Spinal cord (tissue), 10 donors: ENCODE results near the gene GPRC5A. TPM values are rescaled to one million over a fixed set of nuclear protein-coding genes. Genes with fewer than 3 reads are reported as not detected.
"Not testable (repeated sequence)": the region's sequence is repeated elsewhere in the genome, so short reads cannot be mapped to it uniquely, and the experiment has no call there.

Experiments
- DNase-seq, 6 donors: peaks; one replicate each; pipeline versions ENCODE4 v3.0.0 to v3.0.0-alpha.2; 2013 to 2015; ENCODE audit warnings: low spot score in 6 of 6, low read depth in 4 of 6
- H3K27ac ChIP-seq: one replicate; pipeline ENCODE4 v1.5.1; 2013; ENCODE audit warnings: low read depth, low read length, control low read depth
- H3K27me3 ChIP-seq: one replicate; pipeline ENCODE4 v1.6.1; 2013; ENCODE audit warnings: low read length; ENCODE audit not compliant: control insufficient read depth, insufficient read depth
- H3K36me3 ChIP-seq: one replicate; pipeline ENCODE4 v1.6.1; 2013; ENCODE audit warnings: low read length; ENCODE audit not compliant: control insufficient read depth, insufficient read depth
- H3K4me1 ChIP-seq: one replicate; pipeline ENCODE4 v1.6.1; 2013; ENCODE audit warnings: low read length; ENCODE audit not compliant: control insufficient read depth, insufficient read depth
- H3K4me3 ChIP-seq: one replicate; pipeline ENCODE4 v1.5.1; 2013; ENCODE audit warnings: low read depth, low read length, control low read depth
- H3K9me3 ChIP-seq: one replicate; pipeline ENCODE4 v1.6.1; 2013; ENCODE audit warnings: low read length; ENCODE audit not compliant: control insufficient read depth, insufficient read depth
- WGBS: methylation state at CpG from one replicate; pipeline ENCODE4 v1.1.5; 2013; ENCODE audit warnings: missing lambda C conversion rate; ENCODE audit not compliant: insufficient coverage; 5-methylcytosine and 5-hydroxymethylcytosine counted together
- long read RNA-seq, 4 donors: transcript quantifications; one replicate each; lab custom pipeline, GENCODE V29; 2026
- polyA plus RNA-seq, 2 donors: library from polyadenylated mRNA; unstranded; fragments of 120-200 nt; gene quantifications; one replicate each; pipeline ENCODE4 v1.2.1, GENCODE V29; 2013; ENCODE audit not compliant: insufficient read length in 2 of 2
- total RNA-seq, 2 donors: library from RNA; depleted of rRNA in 1 of 2; stranded (reverse); fragments of 120-200 nt in 1 of 2; fragments of >200 nt in 1 of 2; gene quantifications; one replicate each; pipeline versions ENCODE4 v1.2.3 to v1.2.4, GENCODE V29; 2013 to 2014
- donor health status: healthy.

GPRC5A gene, protein sequence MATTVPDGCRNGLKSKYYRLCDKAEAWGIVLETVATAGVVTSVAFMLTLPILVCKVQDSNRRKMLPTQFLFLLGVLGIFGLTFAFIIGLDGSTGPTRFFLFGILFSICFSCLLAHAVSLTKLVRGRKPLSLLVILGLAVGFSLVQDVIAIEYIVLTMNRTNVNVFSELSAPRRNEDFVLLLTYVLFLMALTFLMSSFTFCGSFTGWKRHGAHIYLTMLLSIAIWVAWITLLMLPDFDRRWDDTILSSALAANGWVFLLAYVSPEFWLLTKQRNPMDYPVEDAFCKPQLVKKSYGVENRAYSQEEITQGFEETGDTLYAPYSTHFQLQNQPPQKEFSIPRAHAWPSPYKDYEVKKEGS
- 1 to 10 TPM; 4.1 to 4.3 TPM for total RNA-seq
- polyA plus RNA-seq, result 1 to 10 TPM in 1 of 2 donors, under 1 TPM in 1; 0.89 to 5.2 TPM
- long read RNA-seq, donor 1, full-length matches to known transcripts, result 1 of 1 reads
- long read RNA-seq, donor 1, partial matches to known transcripts, result 0 of 1 reads
- long read RNA-seq, donor 1, other reads (novel, unspliced or antisense), result 0 of 1 reads
- long read RNA-seq, donor 2, partial matches to known transcripts, result 0 of 1 reads
- long read RNA-seq, donor 2, other reads (novel, unspliced or antisense), result 0 of 1 reads
- long read RNA-seq, donor 3, result 0 reads
- long read RNA-seq, donor 4, partial matches to known transcripts, result 0 of 1 reads
- long read RNA-seq, donor 4, other reads (novel, unspliced or antisense), result 0 of 1 reads

GRCh38 chr12:12891080-12891880 is at the start of gene GPRC5A:
GPRC5A (plus strand) TSS chr12:12891562; CDS start chr12:12908250, 16,688 bp downstream.
- DNase-seq, result peak in 3 of 6 donors; percentile 36 to 85 (median 44)
- Histone ChIP-seq H3K27me3 (peaks cover 25% of the 10 kb centered on the region), H3K4me1 (peaks cover 20% of the 10 kb centered on the region), H3K36me3 (no peaks in the 10 kb centered on the region), H3K27ac (peak within 1 kb of the TSS; percentile 81), H3K9me3 (no peaks in the 10 kb centered on the region), H3K4me3 (peak within 1 kb of the TSS; percentile 59)
- WGBS, result under 1% methylated on average over 43 of the region's 50 CpGs

- DNase-seq, result no peak
- Histone ChIP-seq H3K4me1 (no peaks in the 10 kb centered on the region), H3K9me3 (no peaks in the 10 kb centered on the region), H3K27me3 (no peaks in the 10 kb centered on the region), H3K4me3 (no peak overlapping the region), H3K36me3 (no peaks in the 10 kb centered on the region), H3K27ac (no peak overlapping the region)
- 90% methylated on average over 3 of the region's 4 CpGs for WGBS
These were observed 45.5 kb upstream of the GPRC5A start for GRCh38 chr12:12845794-12846243.

DNA sequence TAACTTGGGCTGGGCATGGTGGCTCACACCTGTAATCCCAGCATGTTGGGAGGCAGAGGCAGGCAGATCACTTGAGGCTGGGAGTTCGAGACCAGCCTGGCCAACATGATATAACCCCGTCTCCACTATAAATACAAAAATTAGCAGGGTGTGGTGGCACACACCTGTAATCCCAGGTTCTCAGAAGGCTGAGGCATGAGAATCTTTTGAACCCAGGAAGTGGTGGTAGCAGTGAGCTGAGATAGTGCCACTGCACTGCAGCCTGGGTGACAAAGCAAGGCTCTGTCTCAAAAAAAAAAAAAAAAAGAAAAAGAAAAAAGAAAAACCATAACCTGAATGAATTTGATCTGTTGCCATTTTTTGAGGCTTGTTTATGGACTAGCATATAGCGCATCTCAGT is 44.6 kb upstream of the GPRC5A start:
- H3K27ac ChIP-seq, DNase-seq, H3K36me3 ChIP-seq, H3K4me3 ChIP-seq, H3K27me3 ChIP-seq, H3K4me1 ChIP-seq, H3K9me3 ChIP-seq: not testable (repeated sequence)
- WGBS, result no CpG with 5 or more reads among the region's 3 CpGs

DNA sequence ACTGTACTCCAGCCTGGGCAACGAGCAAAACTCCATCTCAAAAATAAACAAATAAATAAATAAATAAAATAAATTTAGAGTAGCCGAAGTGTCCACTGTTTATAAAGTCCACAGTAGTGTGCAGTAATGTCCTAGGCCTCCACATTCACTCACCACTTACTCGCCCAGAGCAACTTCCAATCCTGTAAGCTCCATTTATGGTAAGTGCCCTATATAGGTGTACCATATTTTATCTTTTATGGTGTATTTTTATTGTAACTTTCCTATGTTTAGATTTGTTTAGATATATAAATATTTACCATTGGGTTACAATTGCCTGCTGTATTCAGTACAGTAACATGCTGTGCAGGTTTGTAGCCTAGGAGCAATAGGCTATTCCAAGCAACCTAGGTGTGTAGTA is 37.9 kb upstream of the GPRC5A start:
- H3K4me1 ChIP-seq, result no peaks in the 10 kb centered on the region
- H3K27ac ChIP-seq, result no peak overlapping the region
- no peaks in the 10 kb centered on the region for H3K9me3 ChIP-seq
- no peaks in the 10 kb centered on the region for H3K36me3 ChIP-seq
- no peak for DNase-seq
- H3K27me3 ChIP-seq, result no peaks in the 10 kb centered on the region
- no CpG with 5 or more reads among the region's 3 CpGs for WGBS
- no peak overlapping the region for H3K4me3 ChIP-seq

- WGBS, result no CpG with 5 or more reads among the region's 1 CpG
These were observed 31.7 kb upstream of the GPRC5A start for GRCh38 chr12:12859690-12860089.

DNA sequence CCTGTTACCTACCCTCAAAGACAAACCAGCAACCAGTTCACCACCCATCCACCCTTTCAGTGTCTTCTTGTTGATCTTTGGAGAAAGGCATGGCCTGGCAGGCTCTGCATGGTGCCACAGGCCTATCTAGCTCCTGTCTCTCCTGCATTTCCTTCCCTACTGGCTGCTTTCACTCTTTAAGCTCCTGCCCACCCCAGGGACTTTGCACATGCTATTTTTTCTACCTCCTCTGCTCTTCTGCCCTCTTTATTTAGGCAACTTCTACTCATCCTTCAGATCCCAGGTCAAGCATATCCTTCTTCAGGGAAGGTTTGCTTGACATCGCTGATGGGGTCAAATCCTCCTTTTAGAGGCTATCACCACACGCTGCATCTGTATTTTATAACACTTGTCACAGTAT is 27.1 kb upstream of the GPRC5A start:
- no peak for DNase-seq
- WGBS, result no CpG with 5 or more reads among the region's 2 CpGs
- H3K4me1 ChIP-seq, result no peaks in the 10 kb centered on the region
- H3K9me3 ChIP-seq, result no peaks in the 10 kb centered on the region
- no peak overlapping the region for H3K4me3 ChIP-seq
- no peaks in the 10 kb centered on the region for H3K36me3 ChIP-seq
- no peaks in the 10 kb centered on the region for H3K27me3 ChIP-seq
- no peak overlapping the region for H3K27ac ChIP-seq

More at GRCh38 chr12:12859690-12860089, 31.7 kb upstream of the GPRC5A start:
- Histone ChIP-seq H3K4me1 (no peaks in the 10 kb centered on the region), H3K36me3 (no peaks in the 10 kb centered on the region), H3K27me3 (no peaks in the 10 kb centered on the region), H3K4me3 (no peak overlapping the region), H3K27ac (no peak overlapping the region), H3K9me3 (no peaks in the 10 kb centered on the region)
- no peak for DNase-seq

GRCh38 chr12:12868477-12869235 is 22.7 kb upstream of the GPRC5A start:
- Histone ChIP-seq H3K9me3 (no peaks in the 10 kb centered on the region), H3K27me3 (no peaks in the 10 kb centered on the region), H3K4me1 (no peaks in the 10 kb centered on the region), H3K27ac (no peak overlapping the region), H3K4me3 (no peak overlapping the region), H3K36me3 (no peaks in the 10 kb centered on the region)
- WGBS, result no CpG with 5 or more reads among the region's 3 CpGs
- DNase-seq, result no peak

GRCh38 chr12:12870465-12870864 is 20.9 kb upstream of the GPRC5A start:
- no peak for DNase-seq
- no peaks in the 10 kb centered on the region for H3K36me3 ChIP-seq
- H3K27me3 ChIP-seq, result no peaks in the 10 kb centered on the region
- no peaks in the 10 kb centered on the region for H3K9me3 ChIP-seq
- H3K4me3 ChIP-seq, result no peak overlapping the region
- 88% methylated on average over 7 of the region's 7 CpGs for WGBS
- H3K27ac ChIP-seq, result no peak overlapping the region
- H3K4me1 ChIP-seq, result no peaks in the 10 kb centered on the region
